ENCODE data around the gene MGLL.

The MGLL gene

DNA sequence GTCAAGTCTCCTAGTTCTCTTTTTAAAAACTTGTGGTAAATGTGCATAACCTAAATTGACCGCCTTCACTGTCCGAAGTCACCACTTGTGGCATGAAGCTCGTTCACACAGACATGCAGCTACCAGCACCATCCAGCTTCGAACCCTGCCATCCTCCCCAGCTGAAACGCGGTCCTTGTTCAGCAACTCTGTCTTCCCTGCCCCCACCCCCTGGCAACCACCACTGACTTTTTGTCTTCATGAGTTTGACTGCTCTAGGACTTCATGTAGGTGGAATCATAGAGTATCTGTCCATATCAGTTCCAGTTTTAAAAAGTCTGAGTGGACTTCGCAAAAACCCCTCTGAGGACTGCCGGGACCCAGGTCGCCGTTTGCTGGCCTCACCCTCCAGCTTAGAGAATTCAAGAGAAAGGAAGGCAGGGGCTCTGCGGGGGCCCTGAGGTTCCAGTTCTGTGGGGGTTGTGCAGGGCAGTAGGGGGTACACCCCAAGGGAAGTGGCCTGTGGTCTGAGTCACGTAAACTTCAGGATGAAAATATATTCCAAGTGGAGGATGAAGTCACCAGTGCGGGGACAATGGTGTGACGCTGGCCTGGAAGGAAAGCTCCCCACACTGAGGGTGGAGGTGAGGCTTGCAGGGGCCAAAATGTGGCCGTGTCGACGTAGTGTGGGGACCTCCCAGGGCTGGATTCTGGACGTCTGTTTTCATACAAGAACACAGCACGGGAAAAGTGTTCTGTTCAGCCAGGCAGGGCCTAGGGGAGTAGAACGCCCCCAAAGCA is 82.0 kb downstream of the MGLL start:
- no peak for DNase-seq (ENCODE audit: low spot score)

DNA sequence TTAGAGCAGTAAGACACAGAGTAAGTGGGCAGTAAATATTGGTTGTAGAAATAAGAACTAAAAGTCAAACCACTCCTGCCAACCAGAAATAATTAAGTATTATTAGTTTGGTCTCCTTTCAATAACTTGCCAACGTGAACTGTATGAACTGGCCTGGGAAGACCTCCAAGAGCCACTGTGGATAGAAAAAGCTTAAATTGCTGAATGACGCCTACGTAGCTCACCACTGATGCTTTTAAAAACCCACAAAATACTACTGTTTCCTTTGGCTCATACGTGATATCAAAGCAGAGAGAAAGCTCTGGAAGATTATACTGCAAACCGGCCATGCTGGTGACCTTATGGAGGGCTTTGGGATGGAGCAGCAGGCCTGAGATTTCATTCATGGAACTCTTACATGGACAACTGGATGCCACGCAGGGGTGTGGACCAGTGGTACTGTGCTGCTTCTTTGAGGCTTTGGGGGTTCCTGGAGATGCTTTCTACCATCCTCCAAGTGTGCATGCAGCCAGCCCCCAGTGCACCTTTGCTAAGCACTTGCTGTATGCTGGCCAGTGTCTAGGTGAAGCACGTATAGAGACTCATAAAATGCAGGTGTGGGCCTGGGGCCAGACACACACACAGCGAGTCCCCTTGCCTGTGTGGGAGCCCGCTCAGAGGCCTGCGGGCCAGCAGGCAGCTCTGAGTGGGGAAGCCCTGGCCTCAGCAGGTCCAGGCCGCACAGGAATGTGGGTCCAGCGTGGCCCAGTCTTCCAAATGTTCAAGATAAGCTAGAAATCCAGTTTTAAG is 82.8 kb downstream of the MGLL start:
- DNase-seq (ENCODE audit: low spot score), result no peak

DNA sequence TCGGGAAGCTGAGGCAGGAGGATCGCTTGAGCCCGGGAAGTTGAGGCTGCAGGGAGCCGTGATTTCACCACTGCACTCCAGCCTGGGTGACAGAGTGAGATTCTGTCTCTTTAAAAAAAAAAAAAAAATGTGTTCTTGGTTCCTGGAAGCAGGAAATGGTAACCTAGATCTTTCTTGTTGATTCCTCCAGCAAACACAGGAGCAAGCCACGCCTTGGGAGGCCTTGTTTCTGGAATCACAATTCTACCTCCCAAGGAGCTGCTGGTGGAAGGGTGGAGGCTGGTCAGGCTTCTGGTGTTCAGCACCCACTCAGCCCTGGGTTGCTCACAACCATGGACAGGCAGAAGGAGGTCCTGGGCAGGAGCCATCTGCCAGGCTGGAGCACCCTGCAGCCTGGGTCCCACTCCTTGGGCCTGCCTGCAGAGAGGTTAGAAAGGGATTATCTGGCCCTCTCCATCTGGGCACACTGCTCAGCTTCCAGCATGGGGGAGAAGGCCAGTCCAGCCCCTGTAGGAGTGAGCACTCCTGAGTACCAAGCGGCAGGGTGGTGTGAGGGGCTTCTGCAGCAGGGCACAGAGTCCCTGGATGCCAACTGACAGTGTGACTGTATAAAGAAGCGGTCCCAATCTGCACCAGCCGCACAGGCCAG is 84.0 kb downstream of the MGLL start:
- no peak for DNase-seq (ENCODE audit: low spot score)

DNA sequence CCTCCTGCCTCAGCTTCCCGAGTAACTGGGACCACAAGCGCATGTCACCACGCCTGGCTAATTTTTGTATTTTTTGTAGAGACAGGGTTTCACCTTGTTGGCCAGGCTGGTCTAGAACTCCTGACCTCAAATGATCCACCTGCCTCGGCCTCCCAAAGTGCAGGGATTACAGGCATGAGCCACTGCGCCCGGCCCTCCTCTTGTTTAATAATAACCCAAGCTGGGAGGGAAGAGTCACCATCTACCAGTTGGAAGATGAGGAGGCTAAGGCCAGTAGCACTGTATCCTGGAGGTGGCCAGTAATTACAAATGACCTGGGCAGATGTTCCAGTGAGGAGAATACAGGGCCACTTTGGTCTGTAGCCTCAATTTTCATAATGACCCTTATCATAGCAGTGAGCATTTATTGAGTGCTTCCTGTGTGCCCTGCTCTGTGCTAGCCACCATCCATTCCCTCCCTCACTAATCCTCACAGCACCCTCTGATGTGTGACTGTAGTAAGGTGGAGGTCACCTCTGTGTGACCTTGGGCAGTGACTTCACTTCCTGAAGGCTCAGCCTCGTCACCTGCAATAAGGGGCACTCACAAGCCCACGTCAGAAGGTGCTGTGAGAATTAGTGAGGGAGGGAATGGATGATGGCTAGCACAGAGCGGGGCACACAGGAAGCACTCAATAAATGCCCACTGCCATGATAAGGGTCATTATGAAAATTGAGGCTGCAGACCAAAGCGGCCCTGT is 85.3 kb downstream of the MGLL start:
- DNase-seq (ENCODE audit: low spot score), result no peak

DNA sequence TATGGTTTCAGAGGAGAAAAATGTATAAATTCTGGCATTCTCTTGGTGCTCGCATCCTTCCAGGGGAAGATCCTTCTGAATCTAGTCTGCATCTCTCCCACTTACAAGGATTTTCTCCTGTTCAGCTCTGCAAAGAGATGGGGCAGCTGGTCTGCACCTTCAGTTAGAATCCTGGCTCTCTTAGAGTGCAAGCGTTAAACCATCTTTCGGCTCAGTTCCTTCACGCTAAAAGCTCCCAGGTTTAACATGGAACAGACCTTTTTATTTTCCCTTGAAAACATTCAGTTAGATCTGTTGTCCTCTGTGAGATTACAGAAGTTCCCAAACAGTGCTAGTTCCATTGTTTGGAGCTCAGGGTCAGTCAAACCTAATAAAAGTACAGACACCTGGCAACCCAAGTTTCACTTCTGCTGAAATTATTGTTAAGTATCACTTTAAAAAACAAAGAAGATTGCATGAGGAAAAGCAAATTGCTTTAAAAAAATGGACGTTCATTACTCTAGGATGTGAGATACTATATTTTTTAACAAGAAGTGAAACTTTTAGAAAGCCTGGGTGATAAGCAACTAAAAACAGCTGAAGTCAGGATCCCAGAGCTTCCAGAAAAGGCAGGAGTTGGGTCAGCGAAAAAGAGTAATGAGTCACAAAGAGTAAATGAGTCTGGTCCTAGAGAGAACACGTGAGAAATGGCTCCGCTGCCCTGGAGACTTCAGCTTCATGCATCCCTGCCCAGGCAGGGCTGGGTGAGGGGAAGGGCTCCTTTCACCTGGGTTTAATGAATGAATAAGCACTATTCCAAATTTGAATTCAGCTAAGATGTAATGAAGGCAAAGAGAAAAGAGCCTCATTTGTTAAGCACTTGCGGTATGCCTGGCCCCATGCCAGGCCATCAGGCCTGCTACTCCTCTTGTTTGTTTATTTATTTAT is 86.3 kb downstream of the MGLL start:
- DNase-seq (ENCODE audit: low spot score), result no peak

DNA sequence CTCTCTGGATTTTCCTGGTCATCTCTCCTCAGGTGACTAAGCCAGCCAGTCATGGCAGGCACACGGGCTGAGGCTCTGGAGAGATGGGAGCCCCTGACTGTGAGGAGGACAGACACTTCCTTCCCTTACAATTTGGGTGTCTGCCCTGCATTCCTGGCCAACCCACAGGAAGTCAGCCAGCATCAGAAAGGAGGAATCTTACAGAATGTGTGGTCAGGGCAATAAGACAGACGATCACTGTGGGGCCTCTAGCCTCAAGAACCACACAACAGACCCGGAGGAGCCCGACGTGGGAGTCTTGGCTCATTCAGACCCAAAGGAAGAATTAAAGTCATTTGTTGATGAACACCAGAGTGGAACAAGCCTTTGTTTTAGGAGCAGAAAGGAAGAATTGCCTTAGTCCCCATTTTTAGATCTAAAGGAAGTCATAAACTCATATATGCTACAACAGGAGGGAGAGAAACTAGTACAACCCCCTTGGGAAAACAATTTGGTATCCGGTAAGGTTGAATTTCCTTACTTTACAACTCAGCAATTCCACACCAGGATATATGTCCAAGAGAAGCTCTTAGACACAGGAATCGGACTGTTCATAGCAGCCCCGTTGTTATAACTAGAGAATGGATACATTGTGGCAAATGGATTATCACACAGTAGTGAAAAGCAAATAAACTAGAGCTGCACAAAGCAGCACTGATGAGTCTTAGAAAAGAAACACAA is 87.4 kb downstream of the MGLL start:
- DNase-seq (ENCODE audit: low spot score), result no peak

DNA sequence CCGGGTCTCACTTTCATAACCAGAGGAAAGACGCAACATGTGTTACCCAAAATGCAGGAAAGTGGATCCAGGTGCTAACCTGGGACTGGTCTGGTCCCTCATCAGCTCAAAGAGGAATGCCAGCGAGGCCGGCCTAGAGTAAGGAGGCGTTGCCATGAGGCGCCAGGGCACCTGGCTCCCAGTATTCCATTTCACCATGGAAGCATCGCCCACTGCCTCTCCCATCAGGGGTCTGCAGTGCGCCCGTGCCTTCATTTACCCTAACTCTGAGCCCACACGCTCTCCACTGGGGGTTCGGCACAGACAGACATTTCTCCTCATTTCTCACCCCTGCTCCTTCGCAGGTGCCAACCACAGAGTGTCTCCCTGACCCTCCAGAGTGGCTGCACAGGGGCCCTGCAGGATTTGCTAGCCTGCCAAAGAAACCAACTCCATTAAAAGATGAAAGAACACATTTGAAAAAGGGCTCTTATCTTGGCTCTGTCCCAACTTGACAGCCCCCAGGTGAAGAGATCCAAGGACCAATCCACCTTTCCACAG is 88.1 kb downstream of the MGLL start:
- DNase-seq (ENCODE audit: low spot score), result no peak

DNA sequence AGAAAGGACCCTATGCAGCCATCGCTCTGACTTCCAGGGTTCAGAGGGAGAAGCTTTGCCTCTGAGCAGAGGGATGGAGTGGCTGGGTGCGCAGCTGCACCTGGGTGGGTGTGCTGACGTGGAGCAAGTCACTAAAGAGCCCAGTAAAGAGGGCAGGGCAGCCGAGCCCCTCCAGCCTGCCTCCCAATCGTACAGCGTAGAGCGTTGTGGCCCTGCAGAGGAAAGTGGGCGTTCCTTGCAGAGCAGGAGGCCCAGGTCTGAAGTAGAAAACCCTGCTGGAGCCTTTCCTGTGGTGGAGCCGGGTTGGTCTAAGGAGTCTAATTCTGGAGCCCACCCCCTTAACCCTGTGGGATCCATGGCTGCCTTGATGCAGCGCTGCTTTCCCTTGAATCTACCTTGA is 88.5 kb downstream of the MGLL start:
- DNase-seq (ENCODE audit: low spot score), result no peak

DNA sequence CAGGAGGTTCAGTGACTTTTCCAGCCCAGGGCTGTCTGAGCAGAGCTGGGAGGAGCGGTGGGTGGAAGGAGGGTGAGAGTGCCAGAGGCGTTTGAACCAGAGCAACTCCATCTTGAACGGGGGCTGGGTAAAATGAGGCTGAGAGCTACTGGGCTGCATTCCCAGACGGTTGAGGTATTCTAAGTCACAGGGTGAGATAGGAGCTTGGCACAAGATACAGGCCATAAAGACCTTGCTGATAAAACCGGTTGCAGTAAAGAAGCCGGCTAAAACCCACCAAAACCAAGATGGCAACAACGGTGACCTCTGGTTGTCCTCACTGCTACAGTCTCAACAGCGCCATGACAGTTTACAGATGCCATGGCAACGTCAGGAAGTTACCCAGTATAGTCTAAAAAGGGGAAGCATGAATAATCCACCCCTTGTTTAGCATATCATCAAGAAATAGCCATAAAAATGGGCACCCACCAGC is 89.4 kb downstream of the MGLL start:
- DNase-seq (ENCODE audit: low spot score), result no peak

DNA sequence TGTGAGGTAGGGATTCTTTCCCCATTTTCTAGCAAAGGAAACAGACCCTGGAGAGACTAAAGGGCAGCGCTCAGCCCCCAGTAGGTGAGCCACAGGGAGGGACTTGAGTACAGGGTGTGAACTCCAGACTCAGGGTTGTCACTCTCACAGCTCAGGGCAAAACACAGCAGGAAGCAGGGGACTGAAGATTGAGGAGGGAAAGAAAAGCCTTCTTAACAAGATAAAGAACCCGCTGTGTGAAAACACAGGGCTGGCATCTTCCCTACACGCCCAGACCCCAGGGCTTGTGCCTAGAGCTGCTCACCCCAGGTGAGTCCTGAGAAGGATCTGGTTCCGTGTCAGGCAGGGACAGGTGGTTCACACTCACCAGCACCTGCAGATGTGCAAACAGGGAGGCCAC is 90.0 kb downstream of the MGLL start:
- DNase-seq (ENCODE audit: low spot score), result no peak

DNA sequence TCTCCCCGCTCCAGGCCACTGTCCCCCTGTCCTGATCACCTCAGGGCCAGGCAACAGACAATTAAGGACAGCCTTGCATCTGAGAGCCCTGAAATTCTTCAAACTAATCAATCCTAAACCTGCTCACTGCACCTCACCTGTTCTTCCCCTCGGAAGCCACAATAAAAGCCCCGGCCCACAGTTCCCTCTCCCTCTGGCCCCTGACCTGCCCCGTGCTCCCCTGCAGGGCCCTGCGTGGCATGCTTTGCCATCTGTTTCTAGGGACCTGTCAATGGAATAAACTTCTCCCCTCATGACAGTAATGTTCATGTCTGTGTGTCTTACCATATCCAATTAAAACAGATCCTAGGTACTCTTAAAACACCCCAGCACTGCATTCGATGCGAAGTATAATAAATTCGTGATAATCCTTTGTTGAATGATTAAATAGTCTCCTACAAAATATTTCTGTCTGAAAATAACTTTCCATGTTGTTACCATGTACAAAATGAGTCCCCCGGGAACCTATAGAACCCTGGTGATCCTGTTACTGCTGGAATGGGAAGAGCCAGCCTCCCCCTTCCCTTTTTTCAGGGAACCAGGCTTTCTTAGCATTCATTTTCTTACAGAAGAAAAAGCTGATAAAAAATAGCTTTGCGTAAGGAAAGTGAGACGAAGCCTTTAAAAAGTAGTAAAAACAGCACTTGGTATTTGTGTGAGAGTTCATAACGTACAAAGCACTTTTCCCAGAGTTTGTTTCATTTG is 90.6 kb downstream of the MGLL start:
- no peak for DNase-seq (ENCODE audit: low spot score)

DNA sequence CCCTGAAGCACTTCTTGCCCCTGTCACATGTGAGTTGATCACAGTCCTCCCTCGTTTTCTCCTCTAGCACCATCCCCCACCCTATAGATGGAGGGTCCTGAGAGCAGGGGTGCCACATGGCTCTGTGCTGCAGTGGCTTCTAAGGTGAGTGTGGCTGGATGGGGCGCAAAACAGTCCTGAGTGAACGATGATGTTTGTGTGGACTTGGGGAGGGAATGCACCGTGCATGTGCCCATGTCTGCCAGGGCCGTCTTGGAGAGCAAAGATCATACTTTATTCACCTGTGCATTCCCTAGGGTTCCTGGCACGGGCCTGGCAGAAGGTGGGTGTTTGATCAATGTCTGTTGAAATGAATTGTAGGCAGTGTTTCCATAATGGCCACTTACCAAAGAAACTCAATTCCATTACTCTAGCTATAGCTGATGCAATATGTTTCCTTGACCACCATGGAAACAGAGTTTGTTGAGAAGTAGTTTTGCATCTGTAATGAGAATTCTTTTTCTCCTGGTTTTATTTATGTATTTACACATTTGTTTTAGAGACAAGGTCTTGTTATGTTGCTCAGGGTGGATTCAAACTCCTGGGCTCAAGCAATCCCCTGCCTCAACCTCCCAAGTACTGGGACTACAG is 91.5 kb downstream of the MGLL start:
- no peak for DNase-seq (ENCODE audit: low spot score)

DNA sequence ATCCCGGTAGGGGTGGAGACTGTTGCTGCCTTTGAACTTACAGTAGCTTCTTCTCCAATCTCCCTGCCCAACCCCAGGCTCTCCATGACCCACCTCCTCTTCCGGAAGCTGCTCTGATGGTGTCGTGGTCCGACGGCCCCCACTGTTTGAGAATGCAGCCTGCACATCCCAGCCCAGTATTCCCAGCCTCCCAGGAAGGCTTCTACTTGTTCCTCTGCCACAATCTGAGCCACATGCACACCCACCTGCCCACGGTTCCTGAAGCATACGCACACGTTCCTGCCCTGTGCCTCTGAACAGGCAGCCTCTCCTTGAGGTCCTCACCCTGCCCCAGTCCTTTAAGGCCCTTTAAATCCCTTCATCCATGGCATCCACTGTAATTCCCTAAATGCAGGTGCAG is 92.1 kb downstream of the MGLL start:
- no peak for DNase-seq (ENCODE audit: low spot score)

DNA sequence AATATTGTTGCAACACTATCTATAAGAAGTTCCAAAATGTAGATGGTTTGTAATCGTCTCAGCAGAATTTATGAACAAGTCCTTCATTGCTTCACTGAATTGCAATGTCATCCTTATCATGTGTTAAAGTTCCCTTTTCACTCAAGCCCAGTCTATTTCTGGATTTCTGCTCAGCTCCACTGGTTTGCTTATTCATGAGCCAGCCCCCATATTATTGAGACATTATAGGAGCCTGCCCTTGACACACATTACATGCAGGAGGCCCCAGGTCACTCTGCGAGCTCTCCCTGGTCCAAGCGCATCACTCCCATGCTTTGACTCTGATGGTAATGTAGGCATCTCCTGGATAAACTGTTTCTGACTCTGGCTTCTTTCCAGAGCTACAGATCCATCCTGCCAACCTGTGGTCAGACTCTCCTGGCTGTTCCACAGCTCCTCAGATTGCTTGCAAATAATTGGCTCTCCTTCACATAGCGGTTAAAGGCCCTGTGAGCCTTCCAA is 92.7 kb downstream of the MGLL start:
- no peak for DNase-seq (ENCODE audit: low spot score)

DNA sequence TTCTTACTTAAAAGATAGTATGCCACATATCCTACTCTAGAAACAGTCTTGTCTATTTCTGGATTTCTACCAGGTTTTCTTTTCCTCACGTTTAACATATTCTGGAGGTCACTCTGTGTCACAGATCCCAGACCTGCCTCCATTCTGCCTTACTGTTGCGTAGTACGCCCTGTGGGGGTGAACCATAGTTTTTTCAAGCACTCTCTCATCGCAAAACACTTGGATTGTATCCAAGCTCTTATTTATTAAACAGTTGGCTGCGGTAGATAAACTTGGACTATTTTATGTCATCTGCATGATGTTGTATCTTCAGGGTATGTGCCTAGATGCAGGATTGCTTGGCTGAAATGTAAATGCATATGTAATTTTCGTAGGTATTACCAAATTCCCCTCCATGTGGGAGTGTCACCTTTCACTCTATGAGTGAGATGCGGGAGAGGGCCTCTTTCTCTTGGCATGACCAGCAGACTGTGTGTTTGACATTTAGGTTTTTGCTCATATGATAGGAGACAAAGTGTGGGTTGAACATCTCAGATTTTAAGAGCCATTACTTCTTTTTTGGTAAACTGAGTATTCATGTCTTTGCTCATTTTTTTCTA is 93.8 kb downstream of the MGLL start:
- no peak for DNase-seq (ENCODE audit: low spot score)

DNA sequence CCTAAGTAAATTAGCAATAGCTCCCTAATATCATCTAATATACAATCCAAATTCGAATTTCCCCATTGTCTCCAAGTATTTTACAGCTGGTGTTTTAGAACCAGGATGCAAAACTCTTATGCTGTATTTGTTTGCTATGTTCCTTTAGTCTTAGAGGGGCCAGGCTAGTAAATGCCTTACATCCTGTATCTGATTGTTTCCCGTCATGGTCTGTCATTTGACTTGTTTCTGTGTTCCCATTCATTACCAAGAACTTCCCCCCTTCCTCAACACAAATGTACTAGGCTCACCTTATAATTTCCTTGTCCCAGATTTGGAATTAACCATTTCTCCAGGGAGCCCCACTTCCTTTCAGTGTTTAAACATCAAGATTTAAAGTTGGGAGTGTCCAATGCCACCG is 95.4 kb downstream of the MGLL start:
- no peak for DNase-seq (ENCODE audit: low spot score)

DNA sequence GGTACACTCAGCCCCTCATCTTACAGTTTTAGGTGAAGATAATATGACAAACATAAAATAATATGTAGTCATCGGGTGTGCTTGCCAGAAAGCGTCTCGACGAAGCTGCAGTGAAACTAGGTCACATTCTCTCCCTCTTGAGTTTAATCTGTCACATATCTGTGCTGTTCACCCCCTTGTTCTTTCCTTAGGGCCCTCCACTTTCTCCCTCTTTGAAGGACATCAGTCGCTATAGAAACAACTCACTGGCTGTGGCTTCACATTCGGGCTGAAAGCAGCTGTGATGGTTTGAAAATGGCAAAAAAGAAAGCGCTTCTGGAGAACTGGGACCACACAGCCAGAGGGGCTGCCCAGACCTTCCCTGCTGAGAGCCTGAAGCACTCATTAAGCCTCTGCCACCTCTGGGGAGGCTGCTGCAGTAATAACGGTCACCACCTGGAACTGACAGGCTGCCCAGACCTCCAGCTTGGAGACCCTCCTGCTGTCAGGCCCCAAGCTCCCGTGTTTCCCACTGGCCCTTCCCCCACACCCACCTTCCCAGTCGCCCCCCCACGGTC is 99.2 kb downstream of the MGLL start:
- DNase-seq (ENCODE audit: low spot score), result no peak

Measured in CD4-positive, alpha-beta T cell treated with Interleukin-6 at 100 ng/mL for 8 hours (primary cell).